ENCODE results near the gene RIPPLY3.

DNA sequence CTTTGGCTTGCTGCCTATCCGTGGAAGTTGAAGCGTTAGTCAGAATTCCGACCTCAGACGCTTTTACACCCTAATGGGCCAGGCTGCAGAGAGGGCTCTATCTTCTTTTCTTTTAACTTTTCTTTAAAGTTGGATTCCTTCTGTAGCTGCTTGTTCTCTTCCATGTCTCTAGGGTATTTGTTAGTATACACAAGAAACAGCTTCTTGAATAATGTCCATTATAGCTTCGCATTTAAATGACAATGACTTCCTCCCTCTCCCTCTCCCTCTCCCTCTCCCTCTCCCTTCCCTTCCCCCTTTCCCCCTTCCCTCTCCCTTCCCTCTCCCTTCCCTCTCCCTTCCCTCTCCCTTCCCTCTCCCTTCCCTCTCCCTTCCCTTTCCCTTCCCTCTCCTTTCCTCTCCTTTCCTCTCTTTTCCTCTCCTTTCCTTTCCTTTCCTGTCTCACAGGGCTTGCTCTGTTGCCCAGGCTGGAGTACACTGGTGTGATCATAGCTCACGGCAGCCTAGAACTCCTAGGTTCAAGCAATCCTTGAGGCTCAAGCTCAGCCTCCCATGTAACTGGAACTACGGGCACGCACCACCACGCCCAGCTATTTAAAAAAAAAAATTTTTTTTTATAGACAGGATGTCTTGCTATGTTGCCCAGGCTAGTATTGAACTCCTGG is 33.0 kb downstream of the RIPPLY3 start:
- TF ChIP-seq CTCF (IDR thresholded peaks at IDR 0.05) (no peak), POLR2AphosphoS5 (IDR thresholded peaks at IDR 0.05) (no peak), EP300 (IDR thresholded peaks at IDR 0.05) (no peak), POLR2A (IDR thresholded peaks at IDR 0.05) (no peak)

Data from suprapubic skin (tissue), 4 donors.